GM19328 (cell line): ENCODE measurements around the gene B3GALT4.
"Not testable (repeated sequence)": the region's sequence is repeated elsewhere in the genome, so short reads cannot be mapped to it uniquely, and the experiment has no call there.

Experiments used
- ATAC-seq: cut with Tn5 transposase; IDR thresholded peaks from one replicate; pipeline ENCODE4 v1.9.1; 2021; ENCODE audit warnings: mild to moderate bottlenecking, moderate library complexity; ENCODE audit not compliant: unreplicated experiment

B3GALT4 gene

GRCh38 chr6:33272275-33273128, 4.4 kb upstream of the B3GALT4 start:
- no peak for ATAC-seq

- no peak for ATAC-seq
Measured at GRCh38 chr6:33273129-33273923, 3.6 kb upstream of the B3GALT4 start.

- ATAC-seq = no peak
Measured at GRCh38 chr6:33273924-33274902, 2.7 kb upstream of the B3GALT4 start.

GRCh38 chr6:33275795-33276580, 935 bp upstream of the B3GALT4 start:
- ATAC-seq = not testable (repeated sequence)

GRCh38 chr6:33276581-33276863, 401 bp upstream of the B3GALT4 start:
- ATAC-seq = no peak

GRCh38 chr6:33277663-33278391, 904 bp downstream of the B3GALT4 start:
- no peak for ATAC-seq

GRCh38 chr6:33278392-33278741, 1.4 kb downstream of the B3GALT4 start:
- no peak for ATAC-seq

GRCh38 chr6:33278810-33279209, 1.9 kb downstream of the B3GALT4 start:
- no peak for ATAC-seq

GRCh38 chr6:33279257-33279695, 2.4 kb downstream of the B3GALT4 start:
- ATAC-seq = no peak

GRCh38 chr6:33279971-33280511, 3.1 kb downstream of the B3GALT4 start:
- ATAC-seq = no peak

GRCh38 chr6:33280539-33280938, 3.6 kb downstream of the B3GALT4 start:
- ATAC-seq = no peak

- not testable (repeated sequence) for ATAC-seq
Measured at GRCh38 chr6:33285214-33285613, 8.3 kb downstream of the B3GALT4 start.

- no peak for ATAC-seq
Measured at GRCh38 chr6:33286946-33287914, 10.3 kb downstream of the B3GALT4 start.

GRCh38 chr6:33288141-33288920, 11.4 kb downstream of the B3GALT4 start:
- no peak for ATAC-seq

- ATAC-seq = peak; percentile 70
Measured at GRCh38 chr6:33288921-33289783, 12.2 kb downstream of the B3GALT4 start, which contains the start of the genes PFDN6 and WDR46. Gene PFDN6 (plus strand): TSS chr6:33289601. CDS start chr6:33289857, 256 bp downstream. Gene WDR46 (minus strand): TSS chr6:33289239. CDS start chr6:33289170, 69 bp downstream.

- no peak for ATAC-seq
Measured at GRCh38 chr6:33289784-33290315, 12.9 kb downstream of the B3GALT4 start.
